ENCODE measurements around the gene MYOM1.

Gene MYOM1

DNA sequence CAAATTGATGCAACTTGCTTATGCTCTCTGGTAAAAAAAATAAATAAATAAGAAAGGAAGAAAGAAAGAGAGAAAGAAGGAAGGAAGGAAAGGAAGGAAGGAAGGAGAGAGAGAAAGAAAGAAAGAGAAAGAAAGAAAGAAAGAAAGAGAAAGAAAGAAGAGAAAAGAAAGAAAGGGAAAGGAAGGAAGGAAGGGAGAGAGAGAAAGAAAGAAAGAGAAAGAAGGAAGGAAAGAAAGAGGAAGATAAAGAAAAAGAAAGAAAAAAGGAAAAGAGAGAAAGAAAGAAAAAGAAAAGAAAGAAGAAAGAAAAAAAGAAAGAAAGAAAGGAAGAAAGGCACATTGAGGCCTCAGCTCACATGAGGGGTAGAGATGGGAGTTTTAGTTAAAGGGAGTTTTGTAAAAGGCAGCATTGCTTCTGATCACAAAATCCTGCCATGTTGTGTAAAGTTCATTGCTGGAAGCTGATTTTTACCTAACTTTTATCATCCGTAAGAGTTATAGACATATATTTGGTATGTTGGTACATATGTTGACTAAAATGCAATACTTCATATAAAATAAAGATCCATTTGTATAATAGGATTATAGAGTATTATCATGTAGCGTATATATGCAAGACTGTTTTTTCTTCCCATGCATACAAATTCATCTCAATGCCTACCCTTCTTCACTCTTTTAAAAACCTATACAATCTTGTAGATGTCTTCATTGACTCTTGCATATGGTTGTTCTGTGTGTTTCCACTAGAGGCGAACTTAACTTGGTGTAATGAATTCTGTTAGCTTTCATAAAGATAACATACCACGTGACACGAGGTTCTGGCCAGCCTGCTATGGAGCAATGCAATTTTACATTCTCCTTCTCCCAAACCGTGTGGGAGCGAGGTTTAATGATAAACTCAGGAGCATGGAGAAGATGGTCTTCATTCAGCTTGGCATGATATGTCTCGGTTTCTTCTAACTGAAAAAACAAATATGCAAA, 32.8 kb downstream of the MYOM1 start:
- Histone ChIP-seq H3K4me3 (ENCODE audit: low read depth, low read length) (no peak overlapping the region), H3K36me3 (no peaks in the 10 kb centered on the region), H3K27me3 (no peaks in the 10 kb centered on the region), H3K4me1 (no peaks in the 10 kb centered on the region), H3K9me3 (no peaks in the 10 kb centered on the region)
- TF ChIP-seq, protein P1, sequence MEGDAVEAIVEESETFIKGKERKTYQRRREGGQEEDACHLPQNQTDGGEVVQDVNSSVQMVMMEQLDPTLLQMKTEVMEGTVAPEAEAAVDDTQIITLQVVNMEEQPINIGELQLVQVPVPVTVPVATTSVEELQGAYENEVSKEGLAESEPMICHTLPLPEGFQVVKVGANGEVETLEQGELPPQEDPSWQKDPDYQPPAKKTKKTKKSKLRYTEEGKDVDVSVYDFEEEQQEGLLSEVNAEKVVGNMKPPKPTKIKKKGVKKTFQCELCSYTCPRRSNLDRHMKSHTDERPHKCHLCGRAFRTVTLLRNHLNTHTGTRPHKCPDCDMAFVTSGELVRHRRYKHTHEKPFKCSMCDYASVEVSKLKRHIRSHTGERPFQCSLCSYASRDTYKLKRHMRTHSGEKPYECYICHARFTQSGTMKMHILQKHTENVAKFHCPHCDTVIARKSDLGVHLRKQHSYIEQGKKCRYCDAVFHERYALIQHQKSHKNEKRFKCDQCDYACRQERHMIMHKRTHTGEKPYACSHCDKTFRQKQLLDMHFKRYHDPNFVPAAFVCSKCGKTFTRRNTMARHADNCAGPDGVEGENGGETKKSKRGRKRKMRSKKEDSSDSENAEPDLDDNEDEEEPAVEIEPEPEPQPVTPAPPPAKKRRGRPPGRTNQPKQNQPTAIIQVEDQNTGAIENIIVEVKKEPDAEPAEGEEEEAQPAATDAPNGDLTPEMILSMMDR (IDR thresholded peaks at IDR 0.05; ENCODE audit: low read depth, low read length), result peak; percentile 19; the same call in 1 of the 2 replicates
- peak; percentile 18 for DNase-seq

DNA sequence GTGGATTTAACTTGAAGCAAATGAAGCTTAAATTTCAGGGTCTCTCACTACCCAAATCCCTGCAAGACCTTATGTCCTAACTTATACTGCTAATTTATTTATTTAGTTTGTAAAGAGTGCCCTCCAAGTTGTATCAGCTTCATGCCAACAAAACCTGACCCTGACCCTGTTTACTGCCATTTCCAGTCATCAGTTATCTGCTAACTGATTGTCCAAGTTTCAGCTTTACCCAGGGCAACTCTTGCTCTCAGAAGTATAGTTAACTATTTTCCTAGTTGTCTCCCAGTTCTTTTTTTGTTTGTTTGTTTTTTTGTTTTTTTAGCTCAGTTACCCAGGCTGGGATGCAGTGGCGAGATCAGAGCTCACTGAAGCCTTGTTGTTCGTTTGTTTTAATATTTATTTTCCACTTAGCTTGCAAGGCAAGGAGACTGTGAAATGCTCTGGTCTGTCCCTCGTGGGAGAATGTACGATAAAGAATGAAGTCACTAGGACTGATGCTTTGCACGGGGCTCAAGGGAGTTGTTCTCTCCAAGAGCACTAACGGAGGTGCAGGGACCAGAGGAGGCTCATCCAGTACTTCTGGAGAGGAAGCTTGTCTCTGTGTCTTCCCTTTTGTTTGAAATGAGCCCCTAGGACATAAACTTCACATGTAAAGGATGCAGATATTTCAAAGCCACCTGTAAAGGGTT, 35.3 kb downstream of the MYOM1 start:
- TF ChIP-seq, protein P1 (IDR thresholded peaks at IDR 0.05; ENCODE audit: low read depth, low read length), result no peak
- no peaks in the 10 kb centered on the region for H3K36me3 ChIP-seq
- no peaks in the 10 kb centered on the region for H3K27me3 ChIP-seq
- no peaks in the 10 kb centered on the region for H3K4me1 ChIP-seq
- no peak overlapping the region for H3K4me3 ChIP-seq (ENCODE audit: low read depth, low read length)
- H3K9me3 ChIP-seq, result no peaks in the 10 kb centered on the region
- DNase-seq, result no peak

DNA sequence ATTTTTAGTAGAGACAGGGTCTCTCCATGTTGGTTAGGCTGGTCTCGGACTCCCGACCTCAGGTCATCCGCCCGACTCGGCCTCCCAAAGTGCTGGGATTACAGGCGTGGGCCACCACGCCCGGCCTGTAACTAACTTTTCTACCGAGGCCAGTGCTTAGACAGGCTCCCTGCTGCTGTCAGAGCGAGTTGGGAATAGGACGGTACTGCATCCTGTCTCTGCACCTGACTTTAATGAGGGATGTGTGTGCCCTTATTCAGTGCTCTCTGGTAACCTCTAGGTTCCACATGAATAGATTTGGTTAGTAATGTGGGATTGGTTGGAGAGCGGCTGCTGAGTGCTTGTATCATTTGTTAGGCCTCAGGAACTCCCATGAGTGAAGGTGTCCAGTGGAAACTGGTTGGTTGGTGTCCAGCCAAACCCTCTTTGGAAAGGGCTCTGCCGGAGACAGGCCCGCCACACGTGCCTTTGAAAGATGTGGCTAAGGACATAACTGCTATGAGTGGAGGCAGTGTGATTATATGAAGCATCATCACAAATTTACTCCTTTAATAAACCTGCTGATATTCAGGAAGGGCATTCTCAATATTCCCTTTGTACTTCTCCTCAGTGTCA, 36.6 kb downstream of the MYOM1 start:
- no peaks in the 10 kb centered on the region for H3K9me3 ChIP-seq
- H3K4me3 ChIP-seq (ENCODE audit: low read depth, low read length), result no peak overlapping the region
- DNase-seq, result no peak
- TF ChIP-seq, protein P1 (IDR thresholded peaks at IDR 0.05; ENCODE audit: low read depth, low read length), result no peak
- no peaks in the 10 kb centered on the region for H3K4me1 ChIP-seq
- no peaks in the 10 kb centered on the region for H3K36me3 ChIP-seq
- H3K27me3 ChIP-seq, result no peaks in the 10 kb centered on the region

DNA sequence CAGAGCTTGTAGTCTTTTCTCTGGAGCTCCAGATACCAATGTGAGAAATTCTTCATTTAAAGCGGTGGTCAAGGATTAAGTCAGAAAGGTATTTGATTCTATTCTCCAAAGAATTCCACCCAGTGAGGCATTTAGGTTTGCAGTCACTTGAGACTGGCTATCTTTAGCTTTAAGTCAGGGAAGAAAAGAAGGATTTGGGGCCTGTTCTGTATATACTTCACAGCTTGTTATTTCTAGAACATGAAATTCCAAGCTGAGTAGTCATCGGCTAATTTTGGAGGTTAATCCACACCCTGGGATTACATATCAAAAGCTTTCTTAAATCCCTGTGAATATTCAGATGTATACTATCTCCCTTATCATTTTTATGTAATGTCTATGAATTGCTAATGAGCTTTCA, 39.4 kb downstream of the MYOM1 start:
- no peaks in the 10 kb centered on the region for H3K4me1 ChIP-seq
- no peak overlapping the region for H3K4me3 ChIP-seq (ENCODE audit: low read depth, low read length)
- no peak for DNase-seq
- no peaks in the 10 kb centered on the region for H3K27me3 ChIP-seq
- TF ChIP-seq, protein P1 (IDR thresholded peaks at IDR 0.05; ENCODE audit: low read depth, low read length), result no peak
- no peaks in the 10 kb centered on the region for H3K36me3 ChIP-seq
- no peaks in the 10 kb centered on the region for H3K9me3 ChIP-seq

DNA sequence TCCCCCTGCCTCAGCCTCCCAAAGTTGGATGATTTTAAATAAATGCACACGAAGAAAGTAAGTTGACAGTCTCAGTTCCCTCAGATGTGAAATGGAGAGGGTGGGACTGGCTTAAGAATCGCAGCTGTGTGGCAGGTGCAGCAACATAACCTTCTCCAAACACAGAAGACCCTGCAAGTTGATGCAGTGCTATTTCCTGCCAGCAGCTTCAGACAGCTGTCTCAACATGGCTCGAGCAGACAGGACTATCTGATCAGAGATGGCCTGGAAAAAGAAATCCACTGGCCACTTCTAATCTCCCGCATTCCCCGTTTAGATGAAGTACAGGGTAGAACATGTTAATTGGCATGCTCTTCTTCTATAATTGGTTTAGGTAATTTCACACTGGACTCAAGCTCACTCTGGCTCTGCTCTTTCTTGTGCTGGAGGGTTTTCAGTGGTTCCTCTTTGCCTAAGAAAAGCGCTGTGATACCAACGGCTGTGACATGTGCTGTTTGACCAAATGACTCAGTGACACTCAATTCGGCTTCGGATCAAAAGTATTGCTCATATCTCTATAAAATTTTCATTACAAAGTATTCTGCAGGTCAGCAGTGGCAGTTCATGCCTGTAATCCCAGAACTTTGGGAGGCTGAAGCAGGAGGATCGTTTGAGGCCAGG, 40.2 kb downstream of the MYOM1 start:
- Histone ChIP-seq H3K27me3 (no peaks in the 10 kb centered on the region), H3K36me3 (no peaks in the 10 kb centered on the region), H3K9me3 (no peaks in the 10 kb centered on the region), H3K4me1 (no peaks in the 10 kb centered on the region), H3K4me3 (ENCODE audit: low read depth, low read length) (no peak overlapping the region)
- TF ChIP-seq, protein P1 (IDR thresholded peaks at IDR 0.05; ENCODE audit: low read depth, low read length), result no peak
- DNase-seq, result no peak

Data from BE2C (cell line).